GM12878 (cell line): ENCODE measurements around the gene SORCS2. TPM values are rescaled to one million over a fixed set of nuclear protein-coding genes. Genes with fewer than 3 reads are reported as not detected.

Source experiments
- ATAC-seq: fragments of 200-7000 bp; cut with Tn5 transposase; 3 replicates; pipeline ENCODE4 v1.9.1; 2020; ENCODE audit warnings: mild to moderate bottlenecking, moderate library complexity
- BruUV-seq: library from RNA; stranded (reverse); fragments of 400-500 nt; replicated peaks from 2 replicates; lab custom pipeline; 2021; lab: Mats Ljungman, UMichigan
- CTCF ChIA-PET: fragments of 300-600 bp; sonication (Branson Sonifier 250); formaldehyde crosslinking; extraction: SDS; loops from one replicate; lab custom pipeline; 2021; ENCODE audit warnings: inconsistent platforms; lab: Yijun Ruan, JAX
- POLR2A ChIA-PET: fragments of 350-600 bp; formaldehyde crosslinking; extraction: SDS; loops from one replicate; lab custom pipeline; 2021; ENCODE audit warnings: inconsistent platforms; lab: Charles Lee
- RAD21 ChIA-PET: fragments of 300-600 bp; sonication (Branson Sonifier 250); formaldehyde crosslinking; loops from one replicate; lab custom pipeline; 2023; ENCODE audit warnings: antibody characterized with exemption; ENCODE audit not compliant: unreplicated experiment; lab: Charles Lee
- SMC1A ChIA-PET: fragments of 300-600 bp; sonication (Branson Sonifier 250); formaldehyde crosslinking; loops from one replicate; lab custom pipeline; 2023; ENCODE audit not compliant: unreplicated experiment, uncharacterized antibody; lab: Charles Lee
- DNase-seq: peaks from one replicate; pipeline ENCODE4 v3.0.0-alpha.2; 2011; ENCODE audit warnings: low read depth, low spot score
- FAIRE-seq: peaks from 3 replicates; lab custom pipeline; 2011; peaks lifted over from hg19 to GRCh38; lab: Jason Lieb, UNC
- H2AFZ ChIP-seq: 2 replicates; pipeline ENCODE4 v1.6.0; 2011; ENCODE audit warnings: low read depth, low read length, control low read depth; ENCODE audit not compliant: control insufficient read depth
- H3K27ac ChIP-seq: 2 replicates; pipeline ENCODE4 v1.5.1; 2011; ENCODE audit warnings: control low read depth; ENCODE audit not compliant: control insufficient read depth, insufficient read depth
- H3K27me3 ChIP-seq, 2 experiments: replicated peaks in 1 of 2; 2 replicates each; pipeline versions ENCODE4 v1.6.0 to v1.6.1; 2011; ENCODE audit warnings: low read length in 1 of 2; ENCODE audit not compliant: control insufficient read depth in 2 of 2, insufficient read depth in 2 of 2
- H3K36me3 ChIP-seq, 2 experiments: 2 replicates each; pipeline ENCODE4 v1.5.1; 2011; ENCODE audit warnings: low read length in 1 of 2; ENCODE audit not compliant: control insufficient read depth in 2 of 2, insufficient read depth in 2 of 2
- H3K4me1 ChIP-seq: 2 replicates; pipeline ENCODE4 v1.6.1; 2011; ENCODE audit warnings: mild to moderate bottlenecking, low read length, moderate library complexity, mixed read lengths; ENCODE audit not compliant: control insufficient read depth, insufficient read depth
- H3K4me2 ChIP-seq: 2 replicates; pipeline ENCODE4 v1.6.0; 2011; ENCODE audit warnings: control low read depth; ENCODE audit not compliant: control insufficient read depth, insufficient read depth
- H3K4me3 ChIP-seq: fragments of 200-600 bp; sonication (generic); 2 replicates; pipeline ENCODE4 v1.5.1; 2016
- H3K79me2 ChIP-seq: 2 replicates; pipeline ENCODE4 v1.6.0; 2011; ENCODE audit warnings: low read length; ENCODE audit not compliant: control insufficient read depth, insufficient read depth
- H3K9ac ChIP-seq: 2 replicates; pipeline ENCODE4 v1.8.0; 2011; ENCODE audit warnings: low read length, control low read depth, mixed read lengths; ENCODE audit not compliant: control insufficient read depth, insufficient read depth
- H3K9me3 ChIP-seq: replicated peaks from 3 replicates; pipeline ENCODE4 v1.5.1; 2011; ENCODE audit warnings: mild to moderate bottlenecking, low read length; ENCODE audit not compliant: control insufficient read depth, insufficient read depth
- H4K20me1 ChIP-seq: 2 replicates; pipeline ENCODE4 v1.6.0; 2011; ENCODE audit not compliant: control insufficient read depth, insufficient read depth
- HDAC6 ChIP-seq: fragments of 200-600 bp; sonication (generic); IDR thresholded peaks from one replicate; pipeline ENCODE4 v1.8.0; 2017; ENCODE audit warnings: antibody characterized with exemption; ENCODE audit not compliant: unreplicated experiment
- IKZF2 ChIP-seq, 2 experiments: fragments of 450-650 bp; IDR thresholded peaks; 2 replicates each; pipeline ENCODE4 v1.6.1; 2017; ENCODE audit warnings: mild to moderate bottlenecking in 2 of 2, moderate library complexity in 2 of 2
- SIN3A ChIP-seq: IDR thresholded peaks from 2 replicates; pipeline ENCODE4 v1.6.1; 2012; ENCODE audit warnings: low read depth, low read length, improper control_type of control experiment
- SUZ12 ChIP-seq: fragments of 200-600 bp; sonication (generic); IDR thresholded peaks from one replicate; pipeline ENCODE4 v1.6.1; 2018; ENCODE audit warnings: antibody characterized with exemption, mild to moderate bottlenecking; ENCODE audit not compliant: unreplicated experiment
- TCF3 ChIP-seq: IDR thresholded peaks from 2 replicates; pipeline ENCODE4 v1.6.1; 2012; ENCODE audit warnings: low read depth, mild to moderate bottlenecking, low read length, borderline replicate concordance; ENCODE audit not compliant: insufficient read depth
- YBX1 ChIP-seq: fragments of 450-650 bp; IDR thresholded peaks from 2 replicates; pipeline ENCODE4 v1.6.1; 2016; ENCODE audit warnings: antibody characterized with exemption
- ZNF207 ChIP-seq: fragments of 450-650 bp; IDR thresholded peaks from 2 replicates; pipeline ENCODE4 v1.6.1; 2014; ENCODE audit warnings: antibody characterized with exemption, mild to moderate bottlenecking, borderline replicate concordance
- ZNF622 ChIP-seq: fragments of 450-650 bp; IDR thresholded peaks from 2 replicates; pipeline ENCODE4 v1.6.1; 2017; ENCODE audit warnings: mild to moderate bottlenecking, inconsistent platforms
- WGBS: methylation state at CpG from one replicate; pipeline ENCODE4 v1.1.6; 2016; ENCODE audit warnings: low lambda C conversion rate; ENCODE audit not compliant: insufficient replicate concordance, insufficient coverage; ENCODE audit errors: missing lambda C conversion rate; 5-methylcytosine and 5-hydroxymethylcytosine counted together
- in situ Hi-C: fragments of 300-500 bp; cut with MboI; formaldehyde crosslinking; loops from 9 replicates; pipeline ENCODE4 v1.14.3; 2018; ENCODE audit warnings: mixed read lengths
- intact Hi-C: fragments of 100-400 bp; cut with micrococcal nuclease; formaldehyde crosslinking; loops from one replicate; pipeline ENCODE4 v1.14.2; 2022; ENCODE audit not compliant: unreplicated experiment
- polyA plus RNA-seq, 11 experiments: library from polyadenylated mRNA; depleted of rRNA in 4 of 11; unstranded in 6 of 11; stranded (reverse) in 5 of 11; fragments of >200 nt; fragmentation: Nextera tagmentation in 4 of 11; fragmentation: Illumina TruSeq in 1 of 11; extraction: Ambion mirVana in 4 of 11; extraction: Trizol in 1 of 11; gene quantifications; 1 replicate in 1 of 11; 2 replicates in 10 of 11; pipeline versions ENCODE4 v1.2.1 to v1.2.3, GENCODE V29; 2011 to 2016; ENCODE audit warnings: inconsistent platforms in 2 of 11, missing spikeins in 2 of 11, low read depth in 1 of 11
- total RNA-seq, 4 experiments: library from RNA; depleted of rRNA in 3 of 4; stranded (reverse); fragments of >200 nt in 3 of 4; fragmentation: Illumina TruSeq in 1 of 4; extraction: Trizol in 1 of 4; gene quantifications; 2 replicates each; pipeline versions ENCODE4 v1.2.1 to v1.2.3, GENCODE V29; 2013 to 2021
- TF ChIP-seq, protein P1 (sequence below): fragments of 450-650 bp; IDR thresholded peaks from 2 replicates; pipeline ENCODE4 v1.6.1; 2017; ENCODE audit warnings: mild to moderate bottlenecking, moderate library complexity
- TF ChIP-seq, protein P2 (sequence below): fragments of 150-350 bp; IDR thresholded peaks from 2 replicates; pipeline ENCODE4 v1.6.1; 2016; ENCODE audit warnings: low read depth, low read length
- TF ChIP-seq, protein P3 (sequence below): fragments of 450-650 bp; formaldehyde crosslinking; IDR thresholded peaks from 2 replicates; pipeline ENCODE4 v1.4.0; 2020; ENCODE audit warnings: mild to moderate bottlenecking, moderate library complexity
- TF ChIP-seq, protein P4 (sequence below): IDR thresholded peaks from 2 replicates; pipeline ENCODE4 v1.6.1; 2011; ENCODE audit warnings: borderline replicate concordance, low read depth, mild to moderate bottlenecking, moderate library complexity, low read length; ENCODE audit not compliant: insufficient read depth, poor library complexity, severe bottlenecking

SORCS2 gene
- total and polyA plus RNA-seq, 10 of the 15 experiments (the other 5 are each of a cell fraction or from before 2014, with no cell fraction given) = 0.01 to 0.15 (median 0.05) TPM; not detected in 5

GRCh38 chr4:7448036-7448435 is 255.7 kb downstream of the SORCS2 start:
- no peaks in the 10 kb centered on the region; the same call in 2 of the 3 replicates for H3K9me3 ChIP-seq
- ChIA-PET SMC1A (no interaction called here), RAD21 (no interaction called here), POLR2A (no interaction called here), CTCF (no interaction called here)
- H3K36me3 ChIP-seq = no peaks in the 10 kb centered on the region
- intact Hi-C loops = no loop called here
- H3K27ac ChIP-seq = no peak overlapping the region
- ATAC-seq = no peak
- H3K9ac ChIP-seq = no peak overlapping the region
- no peaks in the 10 kb centered on the region for H3K4me1 ChIP-seq
- DNase-seq = no peak
- no peak for FAIRE-seq
- H3K79me2 ChIP-seq = no peaks in the 10 kb centered on the region
- H3K4me2 ChIP-seq = no peak overlapping the region
- BruUV-seq = no TSS peak
- H3K4me3 ChIP-seq = no peak overlapping the region
- in situ Hi-C loops = no loop called here
- WGBS = 56% methylated on average over 16 of the region's 16 CpGs
- no peak overlapping the region for H2AFZ ChIP-seq
- H3K27me3 ChIP-seq = no peaks in the 10 kb centered on the region
- no peaks in the 10 kb centered on the region for H4K20me1 ChIP-seq
- TF ChIP-seq SIN3A (no peak), HDAC6 (no peak), ZNF207 (no peak), TCF3 (no peak), SUZ12 (no peak), IKZF2 (IDR thresholded peaks at IDR 0.05) (no peak), ZNF622 (no peak), YBX1 (no peak)
- TF ChIP-seq, protein P1, sequence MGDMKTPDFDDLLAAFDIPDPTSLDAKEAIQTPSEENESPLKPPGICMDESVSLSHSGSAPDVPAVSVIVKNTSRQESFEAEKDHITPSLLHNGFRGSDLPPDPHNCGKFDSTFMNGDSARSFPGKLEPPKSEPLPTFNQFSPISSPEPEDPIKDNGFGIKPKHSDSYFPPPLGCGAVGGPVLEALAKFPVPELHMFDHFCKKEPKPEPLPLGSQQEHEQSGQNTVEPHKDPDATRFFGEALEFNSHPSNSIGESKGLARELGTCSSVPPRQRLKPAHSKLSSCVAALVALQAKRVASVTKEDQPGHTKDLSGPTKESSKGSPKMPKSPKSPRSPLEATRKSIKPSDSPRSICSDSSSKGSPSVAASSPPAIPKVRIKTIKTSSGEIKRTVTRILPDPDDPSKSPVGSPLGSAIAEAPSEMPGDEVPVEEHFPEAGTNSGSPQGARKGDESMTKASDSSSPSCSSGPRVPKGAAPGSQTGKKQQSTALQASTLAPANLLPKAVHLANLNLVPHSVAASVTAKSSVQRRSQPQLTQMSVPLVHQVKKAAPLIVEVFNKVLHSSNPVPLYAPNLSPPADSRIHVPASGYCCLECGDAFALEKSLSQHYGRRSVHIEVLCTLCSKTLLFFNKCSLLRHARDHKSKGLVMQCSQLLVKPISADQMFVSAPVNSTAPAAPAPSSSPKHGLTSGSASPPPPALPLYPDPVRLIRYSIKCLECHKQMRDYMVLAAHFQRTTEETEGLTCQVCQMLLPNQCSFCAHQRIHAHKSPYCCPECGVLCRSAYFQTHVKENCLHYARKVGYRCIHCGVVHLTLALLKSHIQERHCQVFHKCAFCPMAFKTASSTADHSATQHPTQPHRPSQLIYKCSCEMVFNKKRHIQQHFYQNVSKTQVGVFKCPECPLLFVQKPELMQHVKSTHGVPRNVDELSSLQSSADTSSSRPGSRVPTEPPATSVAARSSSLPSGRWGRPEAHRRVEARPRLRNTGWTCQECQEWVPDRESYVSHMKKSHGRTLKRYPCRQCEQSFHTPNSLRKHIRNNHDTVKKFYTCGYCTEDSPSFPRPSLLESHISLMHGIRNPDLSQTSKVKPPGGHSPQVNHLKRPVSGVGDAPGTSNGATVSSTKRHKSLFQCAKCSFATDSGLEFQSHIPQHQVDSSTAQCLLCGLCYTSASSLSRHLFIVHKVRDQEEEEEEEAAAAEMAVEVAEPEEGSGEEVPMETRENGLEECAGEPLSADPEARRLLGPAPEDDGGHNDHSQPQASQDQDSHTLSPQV = no peak
- TF ChIP-seq, protein P2, sequence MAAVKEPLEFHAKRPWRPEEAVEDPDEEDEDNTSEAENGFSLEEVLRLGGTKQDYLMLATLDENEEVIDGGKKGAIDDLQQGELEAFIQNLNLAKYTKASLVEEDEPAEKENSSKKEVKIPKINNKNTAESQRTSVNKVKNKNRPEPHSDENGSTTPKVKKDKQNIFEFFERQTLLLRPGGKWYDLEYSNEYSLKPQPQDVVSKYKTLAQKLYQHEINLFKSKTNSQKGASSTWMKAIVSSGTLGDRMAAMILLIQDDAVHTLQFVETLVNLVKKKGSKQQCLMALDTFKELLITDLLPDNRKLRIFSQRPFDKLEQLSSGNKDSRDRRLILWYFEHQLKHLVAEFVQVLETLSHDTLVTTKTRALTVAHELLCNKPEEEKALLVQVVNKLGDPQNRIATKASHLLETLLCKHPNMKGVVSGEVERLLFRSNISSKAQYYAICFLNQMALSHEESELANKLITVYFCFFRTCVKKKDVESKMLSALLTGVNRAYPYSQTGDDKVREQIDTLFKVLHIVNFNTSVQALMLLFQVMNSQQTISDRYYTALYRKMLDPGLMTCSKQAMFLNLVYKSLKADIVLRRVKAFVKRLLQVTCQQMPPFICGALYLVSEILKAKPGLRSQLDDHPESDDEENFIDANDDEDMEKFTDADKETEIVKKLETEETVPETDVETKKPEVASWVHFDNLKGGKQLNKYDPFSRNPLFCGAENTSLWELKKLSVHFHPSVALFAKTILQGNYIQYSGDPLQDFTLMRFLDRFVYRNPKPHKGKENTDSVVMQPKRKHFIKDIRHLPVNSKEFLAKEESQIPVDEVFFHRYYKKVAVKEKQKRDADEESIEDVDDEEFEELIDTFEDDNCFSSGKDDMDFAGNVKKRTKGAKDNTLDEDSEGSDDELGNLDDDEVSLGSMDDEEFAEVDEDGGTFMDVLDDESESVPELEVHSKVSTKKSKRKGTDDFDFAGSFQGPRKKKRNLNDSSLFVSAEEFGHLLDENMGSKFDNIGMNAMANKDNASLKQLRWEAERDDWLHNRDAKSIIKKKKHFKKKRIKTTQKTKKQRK = no peak
- TF ChIP-seq, protein P3, sequence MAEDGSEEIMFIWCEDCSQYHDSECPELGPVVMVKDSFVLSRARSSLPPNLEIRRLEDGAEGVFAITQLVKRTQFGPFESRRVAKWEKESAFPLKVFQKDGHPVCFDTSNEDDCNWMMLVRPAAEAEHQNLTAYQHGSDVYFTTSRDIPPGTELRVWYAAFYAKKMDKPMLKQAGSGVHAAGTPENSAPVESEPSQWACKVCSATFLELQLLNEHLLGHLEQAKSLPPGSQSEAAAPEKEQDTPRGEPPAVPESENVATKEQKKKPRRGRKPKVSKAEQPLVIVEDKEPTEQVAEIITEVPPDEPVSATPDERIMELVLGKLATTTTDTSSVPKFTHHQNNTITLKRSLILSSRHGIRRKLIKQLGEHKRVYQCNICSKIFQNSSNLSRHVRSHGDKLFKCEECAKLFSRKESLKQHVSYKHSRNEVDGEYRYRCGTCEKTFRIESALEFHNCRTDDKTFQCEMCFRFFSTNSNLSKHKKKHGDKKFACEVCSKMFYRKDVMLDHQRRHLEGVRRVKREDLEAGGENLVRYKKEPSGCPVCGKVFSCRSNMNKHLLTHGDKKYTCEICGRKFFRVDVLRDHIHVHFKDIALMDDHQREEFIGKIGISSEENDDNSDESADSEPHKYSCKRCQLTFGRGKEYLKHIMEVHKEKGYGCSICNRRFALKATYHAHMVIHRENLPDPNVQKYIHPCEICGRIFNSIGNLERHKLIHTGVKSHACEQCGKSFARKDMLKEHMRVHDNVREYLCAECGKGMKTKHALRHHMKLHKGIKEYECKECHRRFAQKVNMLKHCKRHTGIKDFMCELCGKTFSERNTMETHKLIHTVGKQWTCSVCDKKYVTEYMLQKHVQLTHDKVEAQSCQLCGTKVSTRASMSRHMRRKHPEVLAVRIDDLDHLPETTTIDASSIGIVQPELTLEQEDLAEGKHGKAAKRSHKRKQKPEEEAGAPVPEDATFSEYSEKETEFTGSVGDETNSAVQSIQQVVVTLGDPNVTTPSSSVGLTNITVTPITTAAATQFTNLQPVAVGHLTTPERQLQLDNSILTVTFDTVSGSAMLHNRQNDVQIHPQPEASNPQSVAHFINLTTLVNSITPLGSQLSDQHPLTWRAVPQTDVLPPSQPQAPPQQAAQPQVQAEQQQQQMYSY (CRISPR knock-in tag) = no peak
- TF ChIP-seq, protein P4, sequence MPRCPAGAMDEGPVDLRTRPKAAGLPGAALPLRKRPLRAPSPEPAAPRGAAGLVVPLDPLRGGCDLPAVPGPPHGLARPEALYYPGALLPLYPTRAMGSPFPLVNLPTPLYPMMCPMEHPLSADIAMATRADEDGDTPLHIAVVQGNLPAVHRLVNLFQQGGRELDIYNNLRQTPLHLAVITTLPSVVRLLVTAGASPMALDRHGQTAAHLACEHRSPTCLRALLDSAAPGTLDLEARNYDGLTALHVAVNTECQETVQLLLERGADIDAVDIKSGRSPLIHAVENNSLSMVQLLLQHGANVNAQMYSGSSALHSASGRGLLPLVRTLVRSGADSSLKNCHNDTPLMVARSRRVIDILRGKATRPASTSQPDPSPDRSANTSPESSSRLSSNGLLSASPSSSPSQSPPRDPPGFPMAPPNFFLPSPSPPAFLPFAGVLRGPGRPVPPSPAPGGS = no peak
